GM21360 (cell line): ENCODE measurements around the gene IL18R1.

Experiments used
- ATAC-seq: cut with Tn5 transposase; IDR thresholded peaks from one replicate; pipeline ENCODE4 v1.9.1; 2021; ENCODE audit warnings: mild to moderate bottlenecking, moderate library complexity; ENCODE audit not compliant: unreplicated experiment

Gene IL18R1

GRCh38 chr2:102345329-102345920 is 10.2 kb upstream of the IL18R1 start:
- no peak for ATAC-seq

DNA sequence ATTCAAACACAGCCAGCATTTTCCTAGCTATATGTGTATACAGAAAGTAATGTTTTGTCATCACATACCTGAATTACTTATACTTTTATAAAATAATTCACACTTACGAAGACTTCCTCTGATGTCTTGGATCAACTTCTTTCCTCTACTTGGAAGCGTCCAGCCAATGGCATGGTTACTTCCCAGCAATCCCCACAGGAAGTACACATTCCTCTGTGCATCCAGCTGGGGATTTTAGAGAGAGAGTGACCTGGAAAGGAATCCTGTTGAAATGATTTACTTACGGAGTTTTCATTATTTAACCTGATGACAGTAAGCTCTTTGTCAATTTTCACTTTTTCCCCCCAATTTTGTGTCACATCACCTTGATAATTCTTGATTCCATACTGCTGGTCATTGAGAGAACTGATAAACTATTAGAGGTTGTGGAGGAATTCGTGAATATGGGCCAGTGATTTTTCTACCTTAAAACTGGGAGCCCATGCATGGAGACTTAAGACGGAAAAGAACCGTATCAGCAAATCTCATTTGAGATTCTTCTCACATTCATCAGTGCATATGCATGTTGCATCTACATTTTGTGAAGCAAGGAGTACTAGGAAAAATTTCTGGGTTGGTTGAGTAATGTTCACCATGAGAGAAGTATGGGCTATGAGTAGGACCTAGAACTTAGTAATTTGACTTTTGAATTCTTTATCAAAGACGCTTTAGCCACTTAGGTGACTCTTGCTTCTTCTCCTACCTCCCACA is 9.0 kb upstream of the IL18R1 start:
- ATAC-seq = no peak

DNA sequence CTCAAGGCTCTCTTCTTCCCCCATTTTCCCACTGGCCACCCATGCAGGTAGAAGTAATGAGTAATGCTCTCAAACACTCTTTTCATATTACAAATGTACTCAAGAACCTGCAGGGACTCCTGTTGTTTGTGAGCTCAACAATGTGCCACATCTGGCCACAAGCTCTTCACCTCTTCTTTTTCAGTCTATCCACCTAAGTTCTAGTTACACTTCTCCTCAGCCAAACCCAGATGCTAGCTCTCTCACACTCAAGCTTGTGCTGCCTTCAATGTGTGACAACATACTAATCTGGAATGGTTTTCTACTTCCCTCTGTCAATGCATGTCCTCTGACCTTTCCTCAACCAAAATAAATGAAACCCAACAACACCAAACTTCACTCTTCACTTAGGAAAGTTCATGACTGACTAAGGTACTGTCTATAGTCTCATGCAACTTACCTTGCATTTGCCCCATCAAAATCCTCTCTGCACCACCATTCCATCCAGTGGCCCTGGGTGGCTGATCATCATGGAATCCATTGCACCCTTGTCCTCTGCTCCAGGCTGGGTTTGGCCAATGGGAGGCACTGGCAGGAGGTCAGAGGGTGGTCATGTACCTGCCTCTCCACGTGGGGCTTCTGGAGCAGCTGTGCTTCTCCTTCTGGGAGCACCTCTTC is 5.3 kb upstream of the IL18R1 start:
- ATAC-seq = no peak

GRCh38 chr2:102356381-102356712 is 751 bp downstream of the IL18R1 start:
- peak; percentile 1 for ATAC-seq

DNA sequence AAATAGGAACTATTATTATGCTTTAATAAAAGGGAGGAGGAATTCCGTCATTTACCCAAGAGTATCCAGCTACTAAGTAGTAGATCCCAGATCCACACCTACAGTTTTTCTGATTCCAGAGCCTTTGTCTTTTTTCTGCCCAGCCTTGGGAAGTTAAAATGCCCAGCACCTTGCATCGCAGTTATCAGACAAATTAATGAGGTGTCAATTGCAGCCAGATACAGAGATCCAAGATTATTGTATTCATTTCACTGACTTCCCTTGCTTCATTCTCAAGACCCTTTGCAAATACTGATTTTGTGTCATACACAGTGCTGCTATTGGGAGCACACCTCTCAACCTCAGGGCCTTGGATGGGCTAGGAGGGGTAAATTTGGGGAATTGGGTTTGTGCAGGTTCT is 1.1 kb downstream of the IL18R1 start:
- no peak for ATAC-seq

- no peak for ATAC-seq
Measured at GRCh38 chr2:102357937-102358336, 2.3 kb downstream of the IL18R1 start.

DNA sequence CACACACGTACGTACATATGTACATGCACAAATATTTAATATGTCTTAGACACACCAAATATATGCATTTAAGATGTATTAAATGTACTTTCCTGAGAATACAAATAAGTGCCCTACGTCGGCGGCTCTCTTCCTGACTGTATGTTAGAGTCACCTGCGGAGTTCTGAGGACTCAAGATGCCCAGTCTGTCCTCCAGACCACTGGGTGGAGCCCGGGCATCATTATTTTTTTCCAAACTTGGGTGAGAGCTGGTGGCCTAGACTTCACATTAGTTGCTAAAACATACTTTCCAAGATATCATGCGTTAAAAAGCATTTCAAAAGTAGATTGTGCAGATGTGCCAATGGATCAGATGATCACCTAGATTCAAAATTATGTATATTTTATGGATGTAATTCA is 2.9 kb downstream of the IL18R1 start:
- no peak for ATAC-seq

GRCh38 chr2:102359527-102359926 is 3.9 kb downstream of the IL18R1 start:
- ATAC-seq = no peak

DNA sequence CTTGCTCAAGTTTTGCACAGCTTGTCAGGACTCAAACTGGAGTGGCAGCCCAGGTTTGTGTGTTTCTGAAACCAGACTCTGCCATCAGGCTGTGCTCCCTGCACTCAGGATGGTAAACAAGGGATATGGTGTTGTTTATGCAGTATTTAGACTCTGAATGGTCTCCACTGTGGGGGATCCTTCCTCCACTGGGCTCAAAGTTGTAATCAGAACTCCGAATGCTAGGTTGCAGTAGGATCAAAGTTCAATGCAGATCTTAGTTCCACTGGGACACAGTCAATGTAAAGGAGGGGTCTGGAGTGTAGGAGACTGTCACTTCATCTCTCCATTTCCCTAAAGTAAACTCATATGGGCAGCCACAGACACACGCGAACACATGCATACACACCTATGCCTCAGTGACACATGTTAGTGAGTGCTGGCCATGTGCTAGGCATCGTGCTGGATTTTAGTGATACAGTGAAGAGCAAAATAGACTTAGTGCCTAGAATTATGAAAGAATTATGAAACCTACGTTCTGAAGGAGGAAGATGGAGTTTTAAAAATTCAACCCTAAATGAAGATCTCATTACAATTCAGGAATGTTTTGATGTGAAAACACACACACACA is 6.1 kb downstream of the IL18R1 start:
- ATAC-seq = no peak

DNA sequence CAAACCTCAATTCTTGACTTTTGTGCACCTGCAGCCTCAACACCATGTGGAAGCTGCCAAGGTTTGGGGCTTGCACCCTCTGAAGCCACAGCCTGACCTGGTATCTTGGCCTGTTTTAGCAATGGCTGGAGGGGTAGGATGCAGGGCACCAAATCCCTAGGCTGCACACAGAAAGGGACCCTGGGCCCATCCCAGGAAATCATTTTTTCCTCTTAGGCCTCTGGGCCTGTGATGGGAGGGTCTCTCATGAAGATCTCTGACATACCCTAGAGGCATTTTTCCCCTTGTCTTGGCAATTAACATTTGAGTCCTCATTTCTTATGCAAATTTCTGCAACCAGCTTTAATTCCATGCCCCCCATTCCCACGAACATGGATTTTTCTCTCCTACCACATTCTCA is 10.2 kb downstream of the IL18R1 start:
- no peak for ATAC-seq

DNA sequence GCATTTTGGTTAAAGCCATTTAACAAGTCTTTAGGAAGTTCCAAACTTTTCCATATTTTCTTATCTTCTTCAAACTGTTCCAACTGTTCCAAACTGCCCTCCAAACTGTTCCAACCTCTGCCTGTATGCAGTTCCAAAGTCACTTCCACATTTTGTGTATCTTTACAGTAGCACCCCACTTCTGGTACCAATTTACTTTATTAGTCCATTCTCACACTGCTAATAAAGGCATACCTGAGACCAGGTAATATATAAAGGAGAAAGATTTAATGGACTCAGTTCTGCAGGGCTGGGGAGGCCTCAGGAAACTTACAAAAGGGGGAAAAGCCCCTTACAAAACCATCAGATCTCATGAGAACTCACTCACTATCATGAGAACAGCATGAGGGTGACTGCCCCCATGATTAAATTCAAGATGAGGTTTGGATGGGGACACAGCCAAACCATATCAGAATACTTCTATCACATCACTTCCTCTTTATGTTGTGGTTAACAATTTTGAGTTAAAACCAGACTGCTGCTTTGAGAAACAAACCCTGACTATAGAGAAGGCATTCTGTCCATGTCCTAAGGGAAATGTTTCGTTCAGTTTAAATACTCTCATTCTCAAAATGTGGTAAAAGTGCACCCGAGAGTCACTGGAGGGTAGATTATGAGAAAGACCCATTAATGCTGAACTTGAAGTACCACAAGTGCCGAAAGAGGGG is 11.0 kb downstream of the IL18R1 start:
- ATAC-seq = peak; percentile 76

- ATAC-seq = peak; percentile 77
Measured at GRCh38 chr2:102367331-102367971, 11.9 kb downstream of the IL18R1 start.

DNA sequence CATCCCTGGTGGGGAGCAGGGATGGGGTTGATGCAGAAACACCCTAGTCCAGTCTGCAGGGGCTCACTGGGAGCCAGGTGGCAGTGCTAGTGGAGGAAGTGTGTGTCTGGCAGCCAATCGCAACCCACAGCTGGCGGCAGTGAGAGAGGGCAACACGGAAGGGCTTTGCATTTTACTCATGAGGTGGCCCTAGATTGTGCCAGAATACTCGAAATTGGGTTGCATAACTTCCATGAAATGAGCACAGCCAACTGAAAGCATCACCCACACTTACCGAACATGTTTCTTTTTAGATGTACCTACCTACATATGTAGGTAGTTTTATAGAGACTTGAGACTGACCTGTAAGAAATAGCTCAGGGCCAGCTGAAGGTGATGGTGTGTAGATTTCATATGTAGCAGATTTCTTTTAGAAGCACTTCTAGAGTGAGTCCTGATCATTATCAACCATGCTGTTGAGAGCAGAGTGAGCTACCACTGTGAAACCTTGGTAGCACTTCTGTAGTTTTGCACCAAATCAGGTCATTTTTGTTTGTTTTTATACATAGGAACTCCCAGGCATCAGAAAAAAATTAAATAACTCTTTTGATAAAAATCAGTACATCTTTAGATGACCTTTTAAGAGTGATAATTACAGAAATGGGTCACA is 13.0 kb downstream of the IL18R1 start:
- no peak for ATAC-seq

DNA sequence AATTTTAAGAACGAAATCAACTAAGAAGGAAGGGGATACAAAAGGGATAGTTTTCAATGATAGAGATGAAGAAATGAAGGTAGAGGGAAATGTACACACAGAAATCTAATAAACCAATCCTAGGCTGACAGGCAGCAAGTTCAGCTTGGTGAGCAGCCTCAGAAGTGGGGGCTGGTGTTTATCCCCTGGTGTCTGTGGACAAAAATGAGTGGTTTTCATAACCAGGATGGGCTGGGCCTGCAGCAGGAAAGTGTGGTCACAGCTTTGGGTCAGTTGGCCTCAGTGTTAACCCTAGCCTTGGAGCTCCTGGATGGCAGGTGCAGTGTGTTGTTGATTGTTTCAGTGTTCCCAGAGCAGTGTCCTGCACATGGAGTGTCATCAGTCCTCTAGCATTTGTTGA is 14.3 kb downstream of the IL18R1 start:
- no peak for ATAC-seq

- no peak for ATAC-seq
Measured at GRCh38 chr2:102376052-102376591, 20.5 kb downstream of the IL18R1 start.

- no peak for ATAC-seq
Measured at GRCh38 chr2:102383722-102384121, 28.1 kb downstream of the IL18R1 start.

DNA sequence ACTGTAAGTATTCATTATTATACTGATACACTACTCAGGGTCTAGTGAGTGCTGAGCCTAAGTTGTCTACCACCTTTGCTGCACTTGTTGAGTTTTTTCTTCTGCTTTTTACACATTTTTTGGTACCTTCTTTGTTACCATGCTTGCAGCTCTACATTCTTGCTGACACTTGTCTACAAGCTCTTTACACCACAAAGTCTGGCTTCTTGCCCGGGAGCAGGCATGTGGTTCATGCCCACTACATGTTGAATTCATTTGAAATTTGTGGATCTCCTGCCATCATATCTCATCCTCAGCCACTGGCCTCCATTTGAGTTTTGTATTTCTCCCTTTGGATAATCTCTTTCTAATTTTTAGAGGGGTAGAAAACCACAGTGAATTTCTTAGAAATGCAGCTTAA is 29.9 kb downstream of the IL18R1 start:
- ATAC-seq = no peak

DNA sequence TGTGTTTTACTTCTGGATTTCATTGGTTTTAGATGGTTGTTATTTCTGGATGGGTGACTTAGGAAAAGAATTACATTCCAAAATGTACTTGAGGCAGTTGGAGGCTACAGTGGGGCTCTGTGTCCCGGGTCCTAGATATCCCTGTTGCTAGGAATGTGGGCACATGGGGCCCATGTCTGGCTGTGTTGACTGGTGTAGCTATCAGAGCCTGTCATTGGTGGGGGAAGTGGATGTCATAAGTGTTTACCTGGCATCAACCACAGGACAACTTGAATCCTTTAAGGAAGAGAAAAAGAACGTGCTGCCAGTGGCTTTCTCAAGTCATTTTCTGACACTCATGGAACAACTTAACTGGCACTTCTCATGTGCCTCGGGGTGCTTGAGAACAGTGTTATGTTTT is 30.4 kb downstream of the IL18R1 start:
- no peak for ATAC-seq

DNA sequence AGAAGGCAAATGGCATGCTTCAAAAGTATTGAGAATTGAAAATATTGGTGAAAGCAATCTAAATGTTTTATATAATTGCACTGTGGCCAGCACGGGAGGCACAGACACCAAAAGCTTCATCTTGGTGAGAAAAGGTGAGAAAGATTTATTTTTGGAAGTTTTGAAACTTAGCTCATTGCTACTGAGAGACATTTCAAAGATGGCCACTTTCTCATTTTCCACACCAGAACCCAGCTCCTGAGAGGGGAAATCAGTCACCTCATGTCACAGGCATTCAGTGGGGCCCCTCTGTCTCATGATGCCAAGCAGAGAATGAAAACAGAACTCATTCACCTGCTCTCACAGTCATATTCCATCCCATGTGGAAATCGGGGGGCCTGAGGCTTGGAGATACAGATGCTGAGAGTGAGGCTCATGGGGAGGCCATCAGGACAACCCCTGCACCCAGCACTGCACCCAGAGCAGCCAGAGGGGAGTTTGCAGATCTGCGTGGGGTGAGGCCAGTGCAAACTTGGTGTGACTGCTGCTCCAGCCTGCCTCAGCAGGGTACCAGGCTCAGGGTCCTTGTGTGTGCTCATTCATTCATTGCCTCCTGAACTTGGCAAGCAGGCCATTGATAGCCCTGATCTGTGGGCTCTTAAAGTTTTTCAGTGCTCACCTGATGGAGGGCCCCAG is 31.4 kb downstream of the IL18R1 start:
- ATAC-seq = no peak
